ENCODE measurements around the gene PANK1.

PANK1 gene

GRCh38 chr10:89637113-89637512 is 7.9 kb downstream of the PANK1 start:
- no peak for DNase-seq (ENCODE audit: low spot score)

GRCh38 chr10:89634637-89635036 is 10.4 kb downstream of the PANK1 start:
- no peak overlapping the region for H3K27ac ChIP-seq
- TF ChIP-seq CTCF (IDR thresholded peaks at IDR 0.05), result no peak

More at GRCh38 chr10:89637113-89637512, 7.9 kb downstream of the PANK1 start:
- no peak overlapping the region for H3K27ac ChIP-seq
- no peak for TF ChIP-seq CTCF (IDR thresholded peaks at IDR 0.05)
- H3K4me3 ChIP-seq, result no peak overlapping the region

GRCh38 chr10:89633484-89633883 is 11.6 kb downstream of the PANK1 start:
- DNase-seq (ENCODE audit: low spot score), result no peak
- Histone ChIP-seq H3K27ac (no peak overlapping the region), H3K4me3 (no peak overlapping the region)
- no peak for TF ChIP-seq CTCF (IDR thresholded peaks at IDR 0.05)

More at GRCh38 chr10:89634637-89635036, 10.4 kb downstream of the PANK1 start:
- DNase-seq (ENCODE audit: low spot score), result no peak
- H3K4me3 ChIP-seq, result no peak overlapping the region

GRCh38 chr10:89632824-89633223 is 12.2 kb downstream of the PANK1 start:
- TF ChIP-seq CTCF (IDR thresholded peaks at IDR 0.05), result no peak
- DNase-seq (ENCODE audit: low spot score), result no peak
- Histone ChIP-seq H3K27ac (no peak overlapping the region), H3K4me3 (no peak overlapping the region)

GRCh38 chr10:89627830-89628229 is 17.2 kb downstream of the PANK1 start:
- DNase-seq (ENCODE audit: low spot score), result no peak
- TF ChIP-seq CTCF (IDR thresholded peaks at IDR 0.05), result no peak
- Histone ChIP-seq H3K27ac (no peak overlapping the region), H3K4me3 (no peak overlapping the region)

- no peak for DNase-seq (ENCODE audit: low spot score)
- TF ChIP-seq CTCF (IDR thresholded peaks at IDR 0.05), result no peak
- H3K27ac ChIP-seq, result no peak overlapping the region
Observed at GRCh38 chr10:89625041-89625765, 19.8 kb downstream of the PANK1 start.

GRCh38 chr10:89624020-89624419 is 21.0 kb downstream of the PANK1 start:
- no peak for TF ChIP-seq CTCF (IDR thresholded peaks at IDR 0.05)
- DNase-seq (ENCODE audit: low spot score), result no peak
- Histone ChIP-seq H3K4me3 (no peak overlapping the region), H3K27ac (no peak overlapping the region)

More at GRCh38 chr10:89625041-89625765, 19.8 kb downstream of the PANK1 start:
- no peak overlapping the region for H3K4me3 ChIP-seq
